Measurements from ENCODE around the gene PHACTR1. TPM values are rescaled to one million over a fixed set of nuclear protein-coding genes. Genes with fewer than 3 reads are reported as not detected.

PHACTR1 gene
- total RNA-seq, 1 experiment from 2014 or later: 2.6 TPM

GRCh38 chr6:12952318-12952717 lies 235.8 kb downstream of the PHACTR1 start:
- intact Hi-C loops (cut with micrococcal nuclease; ENCODE audit: unreplicated experiment): no loop called here
- CTCF ChIA-PET: no interaction called here

DNA sequence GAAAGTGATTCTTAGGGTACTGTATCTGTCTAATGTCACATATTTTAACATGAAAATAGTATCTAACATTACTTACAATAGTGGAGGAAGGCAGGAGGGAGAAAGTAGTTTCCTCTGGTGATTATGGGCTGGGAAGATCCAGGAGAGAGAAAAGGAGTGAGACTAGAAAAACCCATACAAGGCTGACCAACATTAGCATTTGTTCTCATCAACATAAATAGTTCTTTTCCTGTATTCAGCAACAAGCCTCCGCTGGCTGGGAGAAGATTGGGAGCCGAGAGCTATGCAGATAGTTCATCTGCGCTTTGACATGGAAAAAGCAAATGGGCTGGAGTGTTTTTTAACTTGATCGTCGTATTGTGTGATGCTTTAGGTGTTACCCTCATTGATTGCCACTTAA lies 239.4 kb downstream of the PHACTR1 start:
- H3K4me1 ChIP-seq (ENCODE audit: insufficient read depth, low read length, poor library complexity, severe bottlenecking): peaks cover 3% of the 10 kb centered on the region
- no peak overlapping the region for H3K4me3 ChIP-seq (ENCODE audit: low read depth, low read length, poor library complexity, severe bottlenecking)
- TF ChIP-seq, protein P1, sequence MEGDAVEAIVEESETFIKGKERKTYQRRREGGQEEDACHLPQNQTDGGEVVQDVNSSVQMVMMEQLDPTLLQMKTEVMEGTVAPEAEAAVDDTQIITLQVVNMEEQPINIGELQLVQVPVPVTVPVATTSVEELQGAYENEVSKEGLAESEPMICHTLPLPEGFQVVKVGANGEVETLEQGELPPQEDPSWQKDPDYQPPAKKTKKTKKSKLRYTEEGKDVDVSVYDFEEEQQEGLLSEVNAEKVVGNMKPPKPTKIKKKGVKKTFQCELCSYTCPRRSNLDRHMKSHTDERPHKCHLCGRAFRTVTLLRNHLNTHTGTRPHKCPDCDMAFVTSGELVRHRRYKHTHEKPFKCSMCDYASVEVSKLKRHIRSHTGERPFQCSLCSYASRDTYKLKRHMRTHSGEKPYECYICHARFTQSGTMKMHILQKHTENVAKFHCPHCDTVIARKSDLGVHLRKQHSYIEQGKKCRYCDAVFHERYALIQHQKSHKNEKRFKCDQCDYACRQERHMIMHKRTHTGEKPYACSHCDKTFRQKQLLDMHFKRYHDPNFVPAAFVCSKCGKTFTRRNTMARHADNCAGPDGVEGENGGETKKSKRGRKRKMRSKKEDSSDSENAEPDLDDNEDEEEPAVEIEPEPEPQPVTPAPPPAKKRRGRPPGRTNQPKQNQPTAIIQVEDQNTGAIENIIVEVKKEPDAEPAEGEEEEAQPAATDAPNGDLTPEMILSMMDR (conservative IDR thresholded peaks at IDR 0.05; ENCODE audit: low read depth, low read length): no peak
- no peak for TF ChIP-seq EZH2 (IDR thresholded peaks at IDR 0.05; ENCODE audit: borderline replicate concordance, low read depth, low read length, poor library complexity, severe bottlenecking)
- H3K36me3 ChIP-seq (ENCODE audit: insufficient read depth, low read length, poor library complexity, severe bottlenecking): no peaks in the 10 kb centered on the region
- no peaks in the 10 kb centered on the region for H3K9me3 ChIP-seq (ENCODE audit: low read depth, low read length, poor library complexity, severe bottlenecking)
- no peaks in the 10 kb centered on the region for H3K27me3 ChIP-seq (replicated peaks; ENCODE audit: insufficient read depth, low read depth, low read length, poor library complexity)
- intact Hi-C loops (cut with micrococcal nuclease; ENCODE audit: unreplicated experiment): loop anchor here (2.0 kb wide), 1 partner anchor 33 kb away; no protein-coding TSS in a partner anchor
- ChIA-PET CTCF (no interaction called here), POLR2A (ENCODE audit: low non-redundant PET) (no interaction called here)
- no TSS peak for BruUV-seq (replicated peaks)
- H3K27ac ChIP-seq (ENCODE audit: low read depth, low read length, poor library complexity, severe bottlenecking): no peak overlapping the region
- DNase-seq (ENCODE audit: low spot score): no peak

More at GRCh38 chr6:12952318-12952717, 235.8 kb downstream of the PHACTR1 start:
- TF ChIP-seq, protein P1 (conservative IDR thresholded peaks at IDR 0.05; ENCODE audit: low read depth, low read length): no peak
- TF ChIP-seq EZH2 (IDR thresholded peaks at IDR 0.05; ENCODE audit: borderline replicate concordance, low read depth, low read length, poor library complexity, severe bottlenecking): no peak
- DNase-seq (ENCODE audit: low spot score): no peak
- Histone ChIP-seq H3K27me3 (replicated peaks; ENCODE audit: insufficient read depth, low read depth, low read length, poor library complexity) (no peaks in the 10 kb centered on the region), H3K4me3 (ENCODE audit: low read depth, low read length, poor library complexity, severe bottlenecking) (no peak overlapping the region), H3K9me3 (ENCODE audit: low read depth, low read length, poor library complexity, severe bottlenecking) (no peaks in the 10 kb centered on the region), H3K27ac (ENCODE audit: low read depth, low read length, poor library complexity, severe bottlenecking) (no peak overlapping the region), H3K36me3 (ENCODE audit: insufficient read depth, low read length, poor library complexity, severe bottlenecking) (no peaks in the 10 kb centered on the region), H3K4me1 (ENCODE audit: insufficient read depth, low read length, poor library complexity, severe bottlenecking) (no peaks in the 10 kb centered on the region)
- POLR2A ChIA-PET (ENCODE audit: low non-redundant PET): no interaction called here
- BruUV-seq (replicated peaks): no TSS peak

GRCh38 chr6:12956991-12957320 lies 240.4 kb downstream of the PHACTR1 start:
- H3K36me3 ChIP-seq (ENCODE audit: insufficient read depth, low read length, poor library complexity, severe bottlenecking): no peaks in the 10 kb centered on the region
- H3K27me3 ChIP-seq (replicated peaks; ENCODE audit: insufficient read depth, low read depth, low read length, poor library complexity): no peaks in the 10 kb centered on the region
- peaks cover 3% of the 10 kb centered on the region for H3K4me1 ChIP-seq (ENCODE audit: insufficient read depth, low read length, poor library complexity, severe bottlenecking)
- CTCF ChIA-PET: no interaction called here
- no peak overlapping the region for H3K27ac ChIP-seq (ENCODE audit: low read depth, low read length, poor library complexity, severe bottlenecking)
- intact Hi-C loops (cut with micrococcal nuclease; ENCODE audit: unreplicated experiment): loop anchor here (2.0 kb wide), 1 partner anchor 32 kb away; no protein-coding TSS in a partner anchor
- BruUV-seq (replicated peaks): no TSS peak
- peak overlapping the region; percentile 58 for H3K4me3 ChIP-seq (ENCODE audit: low read depth, low read length, poor library complexity, severe bottlenecking)
- DNase-seq (ENCODE audit: low spot score): no peak
- POLR2A ChIA-PET (ENCODE audit: low non-redundant PET): no interaction called here
- no peaks in the 10 kb centered on the region for H3K9me3 ChIP-seq (ENCODE audit: low read depth, low read length, poor library complexity, severe bottlenecking)
- TF ChIP-seq, protein P1 (conservative IDR thresholded peaks at IDR 0.05; ENCODE audit: low read depth, low read length): no peak
- no peak for TF ChIP-seq EZH2 (IDR thresholded peaks at IDR 0.05; ENCODE audit: borderline replicate concordance, low read depth, low read length, poor library complexity, severe bottlenecking)
